Testis (tissue), 3 donors: ENCODE results near the gene LRRC49. TPM values are rescaled to one million over a fixed set of nuclear protein-coding genes. Genes with fewer than 3 reads are reported as not detected.
"Not testable (repeated sequence)": the region's sequence is repeated elsewhere in the genome, so short reads cannot be mapped to it uniquely, and the experiment has no call there.

Experiments used
- DNase-seq: peaks from one replicate; pipeline ENCODE4 v3.0.0-alpha.2; 2019
- H3K27ac ChIP-seq, 2 donors: fragments of 200-600 bp; sonication (generic); one replicate each; pipeline ENCODE4 v1.5.1; 2019
- H3K27me3 ChIP-seq: fragments of 200-600 bp; sonication (generic); one replicate; pipeline ENCODE4 v1.5.1; 2019
- H3K36me3 ChIP-seq: fragments of 200-600 bp; sonication (generic); one replicate; pipeline ENCODE4 v1.5.1; 2017; ENCODE audit warnings: low read depth; ENCODE audit errors: missing control alignments
- H3K4me1 ChIP-seq: fragments of 200-600 bp; sonication (generic); one replicate; pipeline ENCODE4 v1.5.1; 2019
- H3K4me3 ChIP-seq, 2 donors: fragments of 200-600 bp; sonication (generic); one replicate each; pipeline ENCODE4 v1.5.1; 2017 to 2019
- H3K9me3 ChIP-seq: fragments of 200-600 bp; sonication (generic); one replicate; pipeline ENCODE4 v1.5.1; 2017
- POLR2A ChIP-seq: fragments of 450-650 bp; IDR thresholded peaks from one replicate; pipeline ENCODE4 v1.6.1; 2017; ENCODE audit warnings: antibody characterized with exemption, mild to moderate bottlenecking, moderate library complexity
- WGBS, 2 donors: methylation state at CpG; one replicate each; pipeline ENCODE4 v1.1.5; 2018; 5-methylcytosine and 5-hydroxymethylcytosine counted together
- intact Hi-C: fragments of 100-400 bp; cut with DNase I; formaldehyde crosslinking; loops from one replicate; pipeline ENCODE4 v1.15.1; 2023; ENCODE audit warnings: low total_unique reads
- polyA plus RNA-seq: library from polyadenylated mRNA; stranded (reverse); fragments of 350-450 nt; fragmentation: Illumina TruSeq; extraction: RNeasy Lipid Tissue Mini Kit (QIAGEN cat#74804); gene quantifications from one replicate; pipeline ENCODE4 v1.2.3, GENCODE V29; 2014; ENCODE audit warnings: low read depth, low replicate concordance; ENCODE audit not compliant: insufficient read depth
- total RNA-seq, 2 donors: library from RNA; depleted of rRNA; stranded (reverse); fragments of >200 nt; gene quantifications; one replicate each; pipeline ENCODE4 v1.2.3, GENCODE V29; 2016
- TF ChIP-seq, protein P1 (sequence below), 3 experiments: fragments of 450-650 bp in 2 of 3; fragments of 200-600 bp in 1 of 3; sonication (generic) in 1 of 3; IDR thresholded peaks; one replicate each; pipeline ENCODE4 v1.5.1; 2016 to 2019; ENCODE audit warnings: antibody characterized with exemption in 3 of 3, mild to moderate bottlenecking in 2 of 3, moderate library complexity in 1 of 3

LRRC49 gene
- total and polyA plus RNA-seq, 3 donors from 2014 or later: 19.9 to 35.4 (median 22.4) TPM

DNA sequence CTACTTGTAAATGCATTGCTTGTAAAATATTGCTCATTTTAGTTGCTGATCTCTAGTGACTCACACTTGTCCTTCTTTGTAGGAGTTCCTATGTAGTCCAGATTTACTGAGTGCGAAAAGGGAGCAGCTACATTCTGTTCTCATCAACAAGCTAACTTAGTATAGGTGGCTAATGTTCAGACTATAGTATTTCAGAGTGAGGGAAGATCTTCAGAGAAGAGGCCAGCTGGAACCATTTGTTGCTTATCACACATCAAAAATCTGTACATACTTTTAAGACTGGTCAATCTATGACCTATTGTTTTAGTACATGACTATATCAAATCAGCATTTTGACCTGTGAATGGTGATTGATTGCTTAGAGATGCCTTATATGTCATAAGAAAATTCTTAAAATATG, 151.4 kb downstream of the LRRC49 start:
- Histone ChIP-seq H3K27ac (no peak overlapping the region), H3K4me1 (no peaks in the 10 kb centered on the region), H3K36me3 (no peaks in the 10 kb centered on the region), H3K27me3 (no peaks in the 10 kb centered on the region), H3K4me3 (no peak overlapping the region), H3K9me3 (no peaks in the 10 kb centered on the region)
- intact Hi-C loops: no loop called here
- no peak for DNase-seq
- WGBS, 2 donors: 84 to 100% methylated on average over 1 of the region's 1 CpG
- TF ChIP-seq POLR2A: no peak
- TF ChIP-seq, protein P1, sequence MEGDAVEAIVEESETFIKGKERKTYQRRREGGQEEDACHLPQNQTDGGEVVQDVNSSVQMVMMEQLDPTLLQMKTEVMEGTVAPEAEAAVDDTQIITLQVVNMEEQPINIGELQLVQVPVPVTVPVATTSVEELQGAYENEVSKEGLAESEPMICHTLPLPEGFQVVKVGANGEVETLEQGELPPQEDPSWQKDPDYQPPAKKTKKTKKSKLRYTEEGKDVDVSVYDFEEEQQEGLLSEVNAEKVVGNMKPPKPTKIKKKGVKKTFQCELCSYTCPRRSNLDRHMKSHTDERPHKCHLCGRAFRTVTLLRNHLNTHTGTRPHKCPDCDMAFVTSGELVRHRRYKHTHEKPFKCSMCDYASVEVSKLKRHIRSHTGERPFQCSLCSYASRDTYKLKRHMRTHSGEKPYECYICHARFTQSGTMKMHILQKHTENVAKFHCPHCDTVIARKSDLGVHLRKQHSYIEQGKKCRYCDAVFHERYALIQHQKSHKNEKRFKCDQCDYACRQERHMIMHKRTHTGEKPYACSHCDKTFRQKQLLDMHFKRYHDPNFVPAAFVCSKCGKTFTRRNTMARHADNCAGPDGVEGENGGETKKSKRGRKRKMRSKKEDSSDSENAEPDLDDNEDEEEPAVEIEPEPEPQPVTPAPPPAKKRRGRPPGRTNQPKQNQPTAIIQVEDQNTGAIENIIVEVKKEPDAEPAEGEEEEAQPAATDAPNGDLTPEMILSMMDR (IDR thresholded peaks at IDR 0.05): no peak

DNA sequence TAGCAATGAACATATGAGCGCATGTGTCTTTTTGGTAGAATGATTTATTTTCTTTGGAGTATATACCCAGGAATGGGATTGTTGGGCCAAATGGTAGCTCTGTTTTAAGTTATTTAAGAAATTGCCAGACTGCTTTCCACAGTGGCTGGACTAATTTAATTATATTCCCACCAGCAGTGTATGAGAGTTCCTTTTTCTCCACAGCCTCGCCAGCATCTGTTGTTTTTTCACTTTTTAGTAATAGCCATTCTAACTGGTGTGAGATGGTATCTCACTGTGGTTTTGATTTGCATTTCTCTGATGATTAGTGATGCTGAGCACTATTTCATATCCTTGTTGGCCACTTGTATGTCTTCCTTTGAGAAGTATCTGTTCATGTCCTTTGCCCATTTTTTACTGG, 153.5 kb downstream of the LRRC49 start:
- H3K4me3 ChIP-seq, DNase-seq, H3K27ac ChIP-seq, H3K9me3 ChIP-seq, intact Hi-C loops, H3K27me3 ChIP-seq, H3K36me3 ChIP-seq, H3K4me1 ChIP-seq: not testable (repeated sequence)
- WGBS, 2 donors: 74% methylated on average over 2 of the region's 2 CpGs

DNA sequence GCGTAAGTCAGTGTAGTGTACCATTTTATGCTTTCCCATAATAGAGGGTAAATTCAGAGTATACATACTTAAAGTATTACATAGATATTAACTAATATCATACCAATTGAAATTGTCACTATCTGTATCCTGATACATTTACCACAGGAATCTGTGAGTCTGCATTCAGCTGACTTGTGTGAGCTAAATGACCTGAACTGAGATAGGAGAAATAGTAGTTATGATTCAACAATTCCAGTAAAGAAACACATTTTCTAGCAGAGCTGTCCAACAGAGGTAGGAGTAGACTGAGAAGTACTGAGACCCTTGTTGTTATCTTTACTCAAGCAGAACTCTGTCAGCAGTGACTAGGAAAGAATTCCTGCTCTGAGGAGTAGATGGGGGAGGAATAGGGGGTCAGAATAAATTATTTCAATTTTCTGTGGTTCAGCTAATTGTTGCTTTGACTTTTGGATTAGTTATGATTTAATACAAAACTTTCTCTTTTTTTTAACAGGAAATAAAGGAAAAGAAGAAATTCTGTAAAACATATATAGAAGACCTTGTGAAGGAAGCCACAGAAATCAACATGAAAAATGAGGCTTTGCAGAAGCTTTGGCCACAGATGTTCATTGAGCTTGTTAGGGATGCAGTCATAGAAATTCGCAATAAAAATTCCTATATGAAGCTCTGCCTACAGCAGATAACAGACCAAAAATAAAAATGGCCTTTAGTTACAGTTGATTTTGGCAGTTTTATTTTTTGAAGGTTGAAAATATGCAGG, 156.5 kb downstream of the LRRC49 start:
- no peaks in the 10 kb centered on the region for H3K27me3 ChIP-seq
- no peaks in the 10 kb centered on the region for H3K4me1 ChIP-seq
- no peaks in the 10 kb centered on the region for H3K9me3 ChIP-seq
- no peak for DNase-seq
- TF ChIP-seq POLR2A: no peak
- TF ChIP-seq, protein P1 (IDR thresholded peaks at IDR 0.05): no peak
- no peak overlapping the region for H3K4me3 ChIP-seq
- H3K27ac ChIP-seq: no peak overlapping the region
- WGBS, 2 donors: 81 to 82% methylated on average over 2 of the region's 2 CpGs
- intact Hi-C loops: no loop called here
- no peaks in the 10 kb centered on the region for H3K36me3 ChIP-seq

DNA sequence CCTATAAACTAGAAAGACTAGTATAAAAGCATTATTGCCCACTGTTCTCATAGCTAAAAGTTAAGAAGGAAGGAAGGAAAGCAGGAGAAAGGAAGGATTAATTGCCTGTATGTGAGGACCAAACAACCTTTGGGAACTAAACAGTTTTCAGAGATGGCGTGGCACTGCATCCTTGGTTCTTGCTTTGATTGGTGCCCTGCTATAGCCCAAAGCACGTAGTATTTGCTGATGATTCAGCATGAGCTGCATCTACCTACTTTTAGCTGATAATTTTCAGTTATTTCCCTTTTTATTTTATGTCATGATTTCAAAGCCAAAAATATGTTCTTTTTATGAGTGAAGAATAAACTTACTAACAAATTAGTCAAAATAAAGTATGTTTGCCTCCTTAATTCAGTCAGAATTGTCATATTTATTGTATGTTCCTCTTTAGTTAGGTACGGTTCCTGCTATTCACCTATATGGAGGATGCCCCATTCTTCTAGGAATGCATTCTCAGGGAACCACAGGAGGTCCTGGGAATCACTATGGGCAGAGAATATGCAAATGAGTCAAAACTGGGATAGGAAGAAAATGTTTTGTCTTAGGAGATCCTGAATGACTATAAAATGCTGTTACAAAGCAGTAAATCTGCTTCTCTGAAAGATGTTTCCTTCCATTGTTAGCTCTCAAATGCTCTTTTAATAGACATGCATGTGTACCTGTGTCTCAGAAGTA, 157.2 kb downstream of the LRRC49 start:
- DNase-seq: no peak
- H3K9me3 ChIP-seq: no peaks in the 10 kb centered on the region
- TF ChIP-seq, protein P1 (IDR thresholded peaks at IDR 0.05): no peak
- TF ChIP-seq POLR2A: no peak
- no peaks in the 10 kb centered on the region for H3K4me1 ChIP-seq
- intact Hi-C loops: no loop called here
- no peaks in the 10 kb centered on the region for H3K36me3 ChIP-seq
- H3K27me3 ChIP-seq: no peaks in the 10 kb centered on the region
- no peak overlapping the region for H3K27ac ChIP-seq
- no peak overlapping the region for H3K4me3 ChIP-seq
- 97% methylated on average over 3 of the region's 3 CpGs for WGBS, 2 donors

DNA sequence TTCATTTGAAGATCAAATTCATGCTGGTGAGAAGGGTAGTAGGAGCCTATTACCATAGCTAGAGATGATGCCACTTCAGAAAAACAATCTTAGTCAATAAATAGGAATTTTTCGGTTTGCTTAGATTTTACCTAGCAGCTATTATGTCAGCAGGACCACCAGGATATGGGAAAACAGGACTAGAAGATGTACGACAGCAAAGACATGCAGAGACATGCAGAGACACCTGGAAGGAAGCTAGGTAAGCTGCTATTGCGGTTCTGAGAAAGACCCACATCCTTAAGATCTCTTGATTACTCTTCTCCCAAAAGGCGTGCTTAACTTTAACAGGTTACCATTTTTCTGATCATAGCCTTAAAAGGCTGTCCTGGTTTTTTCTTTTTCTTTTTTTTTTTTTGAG, 157.8 kb downstream of the LRRC49 start:
- no peaks in the 10 kb centered on the region for H3K27me3 ChIP-seq
- H3K27ac ChIP-seq: no peak overlapping the region
- no peak for DNase-seq
- 71 to 72% methylated on average over 4 of the region's 4 CpGs for WGBS, 2 donors
- no peak for TF ChIP-seq POLR2A
- TF ChIP-seq, protein P1 (IDR thresholded peaks at IDR 0.05): no peak
- H3K9me3 ChIP-seq: no peaks in the 10 kb centered on the region
- intact Hi-C loops: no loop called here
- no peaks in the 10 kb centered on the region for H3K36me3 ChIP-seq
- no peak overlapping the region for H3K4me3 ChIP-seq
- no peaks in the 10 kb centered on the region for H3K4me1 ChIP-seq
